Naive B cell (primary cell): ENCODE results near the gene ALK. TPM values are rescaled to one million over a fixed set of nuclear protein-coding genes. Genes with fewer than 3 reads are reported as not detected.

ENCODE experiments used
- ATAC-seq, 2 donors: fragments of 150-1000 bp; cut with Tn5 transposase; 2 replicates each; pipeline ENCODE4 v1.10.0; 2021; ENCODE audit warnings: low read depth in 2 of 2, mild to moderate bottlenecking in 2 of 2, moderate library complexity in 2 of 2
- DNase-seq: peaks from one replicate; pipeline ENCODE4 v3.0.0; 2022
- H3K27ac Mint-ChIP-seq, 6 donors: one replicate each; pipeline ENCODE4 v1.8.0; 2020 to 2022; ENCODE audit warnings: mild to moderate bottlenecking in 6 of 6, mixed read lengths in 6 of 6, moderate library complexity in 5 of 6, inconsistent platforms in 2 of 6
- H3K27me3 Mint-ChIP-seq, 3 donors: one replicate each; pipeline ENCODE4 v1.8.0; 2021 to 2022; ENCODE audit warnings: mixed read lengths in 3 of 3, mild to moderate bottlenecking in 1 of 3
- H3K36me3 Mint-ChIP-seq, 2 donors: one replicate each; pipeline ENCODE4 v1.8.0; 2020 to 2022; ENCODE audit warnings: mixed read lengths in 2 of 2, inconsistent platforms in 1 of 2, mild to moderate bottlenecking in 1 of 2
- H3K4me1 Mint-ChIP-seq, 3 donors: one replicate each; pipeline ENCODE4 v1.8.0; 2020 to 2022; ENCODE audit warnings: mixed read lengths in 3 of 3, inconsistent platforms in 1 of 3, mild to moderate bottlenecking in 1 of 3, moderate library complexity in 1 of 3
- H3K4me3 Mint-ChIP-seq, 8 donors: one replicate each; pipeline ENCODE4 v1.8.0; 2020 to 2022; ENCODE audit warnings: mild to moderate bottlenecking in 8 of 8, mixed read lengths in 8 of 8, moderate library complexity in 8 of 8, inconsistent platforms in 2 of 8
- H3K9me3 Mint-ChIP-seq, 7 donors: one replicate each; pipeline ENCODE4 v1.8.0; 2020 to 2022; ENCODE audit warnings: mixed read lengths in 7 of 7, mild to moderate bottlenecking in 5 of 7, inconsistent platforms in 2 of 7, moderate library complexity in 1 of 7
- polyA plus RNA-seq, 6 donors: library from polyadenylated mRNA; unstranded; fragments of 300-500 nt; fragmentation: Illumina TruSeq; gene quantifications; one replicate each; pipeline ENCODE4 v1.2.3, GENCODE V29; 2021; ENCODE audit warnings: low read depth in 6 of 6

The ALK gene
- polyA plus RNA-seq, 6 donors from 2014 or later: not detected

DNA sequence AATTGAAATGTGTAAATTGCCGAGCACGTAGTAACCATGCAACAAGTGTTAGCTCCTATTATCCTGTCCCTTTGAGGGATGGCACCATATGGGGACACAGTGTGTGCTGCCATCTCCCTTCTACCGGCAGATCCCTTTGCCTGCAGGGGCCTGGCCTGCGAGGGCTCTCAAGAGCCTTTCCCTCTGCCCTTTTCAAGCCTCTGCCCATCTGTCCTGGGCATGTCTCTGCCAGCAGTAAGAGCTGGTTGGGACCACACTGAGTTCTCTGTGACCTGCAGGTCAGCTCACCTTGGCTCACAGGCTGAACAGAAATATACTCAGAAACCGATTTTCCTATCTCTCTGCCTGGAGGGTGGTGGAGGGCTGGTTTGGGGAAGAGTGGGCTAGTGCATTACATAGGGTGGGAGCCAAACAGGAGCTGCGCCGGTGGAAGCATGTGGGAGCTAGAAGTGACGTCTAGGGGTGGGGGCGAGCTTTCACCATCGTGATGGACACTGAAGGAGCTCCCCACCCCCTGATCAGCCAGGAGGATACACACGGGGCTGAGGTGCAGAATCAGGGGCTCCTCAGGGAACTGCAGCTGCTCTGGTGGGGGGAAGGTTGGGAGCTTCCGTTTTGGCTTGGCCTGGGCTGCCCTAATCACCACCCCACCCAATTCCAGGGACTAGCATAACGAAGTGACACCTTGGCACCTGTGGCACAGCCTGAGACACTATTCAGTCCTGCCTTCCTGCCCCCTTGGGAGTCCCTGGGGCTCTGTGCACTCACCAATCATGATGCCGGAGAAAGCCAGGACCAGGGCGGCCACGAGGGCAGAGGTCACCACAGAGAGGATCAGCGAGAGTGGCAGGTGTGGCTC, 696.5 kb downstream of the ALK start:
- no peaks in the 10 kb centered on the region for H3K9me3 Mint-ChIP-seq

GRCh38 chr2:29223851-29224692, 697.3 kb downstream of the ALK start:
- no peaks in the 10 kb centered on the region for H3K36me3 Mint-ChIP-seq

More for the DNA sequence above, 696.5 kb downstream of the ALK start:
- Mint-ChIP-seq H3K4me3 (peak overlapping the region in 1 of 8 donors; percentile 5), H3K36me3 (no peaks in the 10 kb centered on the region), H3K27me3 (peaks cover 8 to 14% (median 9%) of the 10 kb centered on the region in 3 donors), H3K4me1 (no peaks in the 10 kb centered on the region), H3K27ac (peak overlapping the region in 1 of 6 donors; percentile 20)
- no peak for DNase-seq
- no peak for ATAC-seq

GRCh38 chr2:29223257-29223656, 698.1 kb downstream of the ALK start:
- Mint-ChIP-seq H3K4me1 (no peaks in the 10 kb centered on the region), H3K4me3 (no peak overlapping the region), H3K27ac (no peak overlapping the region), H3K36me3 (no peaks in the 10 kb centered on the region), H3K27me3 (peaks cover 6 to 9% (median 8%) of the 10 kb centered on the region in 3 donors), H3K9me3 (no peaks in the 10 kb centered on the region)
- DNase-seq: no peak
- ATAC-seq: no peak

More at GRCh38 chr2:29223851-29224692, 697.3 kb downstream of the ALK start:
- ATAC-seq: no peak
- Mint-ChIP-seq H3K4me3 (no peak overlapping the region), H3K27ac (peak overlapping the region in 1 of 6 donors; percentile 20), H3K4me1 (no peaks in the 10 kb centered on the region), H3K9me3 (no peaks in the 10 kb centered on the region), H3K27me3 (peaks cover 8 to 9% (median 9%) of the 10 kb centered on the region in 3 donors)
- no peak for DNase-seq

- Mint-ChIP-seq H3K9me3 (no peaks in the 10 kb centered on the region), H3K27me3 (peaks cover 6 to 9% (median 8%) of the 10 kb centered on the region in 3 donors)
- DNase-seq: no peak
These were observed 698.8 kb downstream of the ALK start for GRCh38 chr2:29222381-29223179.

GRCh38 chr2:29220506-29221270, 700.7 kb downstream of the ALK start:
- Mint-ChIP-seq H3K4me1 (no peaks in the 10 kb centered on the region), H3K9me3 (no peaks in the 10 kb centered on the region), H3K36me3 (no peaks in the 10 kb centered on the region), H3K27me3 (peaks cover 6 to 9% (median 8%) of the 10 kb centered on the region in 3 donors), H3K27ac (no peak overlapping the region), H3K4me3 (no peak overlapping the region)
- ATAC-seq (no peak), DNase-seq (no peak)

More at GRCh38 chr2:29222381-29223179, 698.8 kb downstream of the ALK start:
- Mint-ChIP-seq H3K4me1 (no peaks in the 10 kb centered on the region), H3K4me3 (no peak overlapping the region), H3K27ac (no peak overlapping the region), H3K36me3 (no peaks in the 10 kb centered on the region)
- no peak for ATAC-seq

DNA sequence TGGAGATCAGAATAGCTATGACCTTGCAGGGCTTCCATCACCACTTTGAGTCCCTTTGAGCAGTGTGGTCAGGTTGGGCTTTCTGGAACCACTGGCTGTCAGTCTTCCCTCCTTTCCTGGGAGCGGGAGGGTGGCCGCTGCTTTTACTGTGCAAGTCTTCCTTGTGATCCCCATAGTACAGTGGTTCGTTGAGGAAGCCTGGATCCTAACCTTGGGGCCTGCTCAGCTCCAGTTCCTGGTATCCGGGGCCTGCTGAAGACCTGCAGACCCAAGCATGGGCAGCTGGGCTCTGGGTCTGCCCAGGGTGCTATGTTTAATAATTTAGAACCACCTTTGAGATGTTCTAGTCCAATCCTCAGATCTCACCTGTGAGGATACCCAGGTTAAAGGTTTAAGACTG, 702.0 kb downstream of the ALK start:
- no peaks in the 10 kb centered on the region for H3K36me3 Mint-ChIP-seq
- ATAC-seq: no peak
- no peak for DNase-seq

DNA sequence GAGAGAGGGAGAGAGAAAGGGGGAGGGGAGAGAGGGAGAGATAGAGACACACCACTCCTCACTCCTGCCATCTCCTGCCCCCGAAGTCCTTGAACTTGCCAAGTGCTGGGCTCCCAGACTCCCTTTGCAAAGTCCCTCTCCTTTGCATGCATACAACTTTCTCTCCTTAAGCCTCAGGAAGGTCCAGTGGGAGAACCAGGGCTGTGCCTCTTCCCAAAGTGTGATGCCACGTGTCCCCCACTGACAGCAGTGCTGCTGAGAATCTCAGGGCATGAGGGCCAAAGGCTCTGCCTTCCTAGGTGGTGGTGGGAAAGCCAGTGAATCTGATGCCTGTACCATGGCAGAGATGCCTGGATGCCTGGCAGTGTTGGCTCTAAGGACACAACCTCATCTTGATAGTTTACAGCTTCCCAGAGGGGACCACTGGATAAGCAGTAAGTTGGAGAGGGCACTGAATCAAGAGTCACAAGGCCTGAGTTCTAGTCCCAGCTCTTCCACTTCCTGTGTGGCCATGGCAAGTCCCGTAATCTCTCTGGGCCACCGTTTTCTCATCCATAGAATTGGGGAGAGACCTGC, 702.7 kb downstream of the ALK start:
- no peak overlapping the region for H3K4me3 Mint-ChIP-seq
- no peaks in the 10 kb centered on the region for H3K9me3 Mint-ChIP-seq
- no peaks in the 10 kb centered on the region for H3K4me1 Mint-ChIP-seq
- H3K27me3 Mint-ChIP-seq: peaks cover 0 to 2% (median 0%) of the 10 kb centered on the region in 3 donors
- H3K36me3 Mint-ChIP-seq: no peaks in the 10 kb centered on the region
- H3K27ac Mint-ChIP-seq: no peak overlapping the region
- no peak for DNase-seq
- no peak for ATAC-seq

More for the DNA sequence above, 702.0 kb downstream of the ALK start:
- Mint-ChIP-seq H3K4me3 (no peak overlapping the region), H3K4me1 (no peaks in the 10 kb centered on the region), H3K27me3 (peaks cover 0 to 9% (median 5%) of the 10 kb centered on the region in 3 donors), H3K27ac (no peak overlapping the region), H3K9me3 (no peaks in the 10 kb centered on the region)

DNA sequence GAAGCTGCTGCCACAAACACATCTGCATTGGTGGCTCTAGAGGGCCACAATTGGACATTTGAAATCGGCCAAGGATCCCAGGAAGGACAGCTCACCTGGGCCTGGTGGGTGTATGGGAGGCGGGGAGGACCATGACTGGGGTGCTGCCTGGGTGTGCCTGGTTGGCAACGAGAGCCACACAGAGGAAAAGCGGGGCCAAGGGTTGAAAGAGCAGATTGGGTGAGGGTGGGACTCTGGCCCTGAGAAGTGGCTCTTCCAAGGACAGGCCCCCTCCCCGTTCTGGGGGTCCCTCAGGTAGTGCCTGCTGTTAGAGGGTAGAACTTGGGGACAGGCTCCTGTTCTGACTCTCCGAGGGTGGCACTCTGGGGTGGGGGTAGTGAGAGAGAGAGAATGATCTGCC, 703.3 kb downstream of the ALK start:
- Mint-ChIP-seq H3K27ac (no peak overlapping the region), H3K9me3 (no peaks in the 10 kb centered on the region), H3K27me3 (no peaks in the 10 kb centered on the region), H3K4me3 (no peak overlapping the region), H3K36me3 (no peaks in the 10 kb centered on the region), H3K4me1 (no peaks in the 10 kb centered on the region)
- no peak for ATAC-seq
- no peak for DNase-seq

DNA sequence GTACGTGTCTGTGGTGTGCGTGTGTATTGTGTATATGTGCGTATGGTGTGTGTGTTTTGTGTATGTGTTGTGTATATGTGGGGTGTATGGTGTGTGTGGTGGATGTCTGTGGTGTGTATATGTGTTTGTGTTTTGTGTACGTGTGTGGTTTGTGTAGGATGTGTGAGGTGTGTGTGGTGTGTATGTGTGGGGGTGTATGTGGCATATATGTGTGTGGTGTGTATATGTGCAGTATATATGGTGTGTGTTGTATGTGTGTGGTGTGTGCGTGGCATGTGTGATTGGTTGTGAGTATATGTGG, 704.8 kb downstream of the ALK start:
- Mint-ChIP-seq H3K4me1 (no peaks in the 10 kb centered on the region), H3K9me3 (no peaks in the 10 kb centered on the region), H3K27me3 (no peaks in the 10 kb centered on the region), H3K4me3 (no peak overlapping the region), H3K27ac (no peak overlapping the region), H3K36me3 (no peaks in the 10 kb centered on the region)
- no peak for DNase-seq
- ATAC-seq: no peak

- H3K9me3 Mint-ChIP-seq: no peaks in the 10 kb centered on the region
- no peak for ATAC-seq
These were observed 705.4 kb downstream of the ALK start for GRCh38 chr2:29215739-29216608.

GRCh38 chr2:29215073-29215472, 706.3 kb downstream of the ALK start:
- H3K27me3 Mint-ChIP-seq: no peaks in the 10 kb centered on the region
- ATAC-seq (no peak), DNase-seq (no peak)
- no peaks in the 10 kb centered on the region for H3K9me3 Mint-ChIP-seq
- no peaks in the 10 kb centered on the region for H3K4me1 Mint-ChIP-seq
- no peak overlapping the region for H3K4me3 Mint-ChIP-seq
- no peaks in the 10 kb centered on the region for H3K36me3 Mint-ChIP-seq
- peak overlapping the region in 1 of 6 donors; percentile 74 for H3K27ac Mint-ChIP-seq

More at GRCh38 chr2:29215739-29216608, 705.4 kb downstream of the ALK start:
- Mint-ChIP-seq H3K4me3 (no peak overlapping the region), H3K27me3 (no peaks in the 10 kb centered on the region), H3K27ac (no peak overlapping the region), H3K36me3 (no peaks in the 10 kb centered on the region), H3K4me1 (no peaks in the 10 kb centered on the region)
- no peak for DNase-seq

GRCh38 chr2:29213888-29214291, 707.5 kb downstream of the ALK start:
- no peaks in the 10 kb centered on the region for H3K36me3 Mint-ChIP-seq

More at GRCh38 chr2:29213888-29214291, 707.5 kb downstream of the ALK start:
- H3K27ac Mint-ChIP-seq: no peak overlapping the region
- H3K4me1 Mint-ChIP-seq: no peaks in the 10 kb centered on the region
- no peaks in the 10 kb centered on the region for H3K9me3 Mint-ChIP-seq
- H3K4me3 Mint-ChIP-seq: no peak overlapping the region
- DNase-seq (no peak), ATAC-seq (no peak)
- H3K27me3 Mint-ChIP-seq: no peaks in the 10 kb centered on the region
